ENCODE results near the gene ZMIZ1. TPM values are rescaled to one million over a fixed set of nuclear protein-coding genes. Genes with fewer than 3 reads are reported as not detected.

Gene ZMIZ1
- total and polyA plus RNA-seq, 4 donors = 3.9 to 19.1 (median 9.8) TPM

DNA sequence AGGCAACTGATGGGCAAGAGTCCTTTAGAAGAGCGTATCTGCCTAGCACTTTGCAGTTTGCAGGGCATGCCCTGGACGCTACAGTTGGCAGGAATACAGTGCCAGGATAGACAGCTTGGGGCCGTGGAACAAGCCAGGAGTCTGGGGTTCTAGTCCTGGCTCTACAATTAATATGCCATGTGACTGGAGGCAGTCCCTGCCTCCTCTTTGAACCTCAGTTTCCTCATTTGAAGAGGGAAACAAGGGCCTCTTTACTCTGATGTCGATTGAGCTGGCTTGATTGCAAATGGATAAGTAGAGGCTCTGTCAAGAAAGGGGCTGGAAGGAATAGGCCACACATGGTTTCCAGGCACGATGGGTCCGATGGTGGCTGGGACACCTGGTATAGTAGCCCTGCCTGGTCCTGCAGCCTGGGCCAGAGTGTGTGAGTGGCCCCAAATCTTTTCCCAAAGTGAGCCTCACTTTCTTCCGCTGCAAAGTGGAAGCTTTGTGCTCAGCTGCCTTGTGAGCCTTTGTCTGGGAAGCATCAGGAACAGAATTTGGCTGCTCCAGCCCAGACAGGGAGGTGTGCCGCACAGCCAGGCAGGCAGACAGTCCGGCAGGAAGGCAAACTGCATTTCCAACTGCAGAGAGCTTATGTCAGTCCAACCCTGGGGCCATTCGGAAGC lies 167.1 kb downstream of the ZMIZ1 start:
- no peak overlapping the region for H3K9ac ChIP-seq (ENCODE audit: low read depth in 1 of 2, low read length in 2 of 2)
- no peak for DNase-seq (ENCODE audit: low spot score)
- peaks cover 0 to 7% (median 2%) of the 10 kb centered on the region in 4 donors for H3K36me3 ChIP-seq (ENCODE audit: control insufficient read depth in 4 of 4, insufficient read depth in 3 of 4, low read depth in 1 of 4, low read length in 3 of 4)
- no peak overlapping the region for H3K27ac ChIP-seq (ENCODE audit: low read depth in 1 of 2, low read length in 2 of 2)
- H3K27me3 ChIP-seq (ENCODE audit: control insufficient read depth in 4 of 4, insufficient read depth in 4 of 4, low read length in 3 of 4) = no peaks in the 10 kb centered on the region
- no peaks in the 10 kb centered on the region for H3K4me1 ChIP-seq (ENCODE audit: control insufficient read depth in 4 of 4, insufficient read depth in 4 of 4, low read length in 3 of 4)
- TF ChIP-seq GABPA (IDR thresholded peaks at IDR 0.05 in 1 of 2, conservative IDR thresholded peaks at IDR 0.05 in 1 of 2) (no peak), EGR1 (IDR thresholded peaks at IDR 0.05; ENCODE audit: low read depth in 2 of 2) (no peak), FOXA1 (IDR thresholded peaks at IDR 0.05) (no peak), FOXA2 (IDR thresholded peaks at IDR 0.05) (no peak), RXRA (IDR thresholded peaks at IDR 0.05) (no peak), SP1 (IDR thresholded peaks at IDR 0.05) (no peak), HNF4A (conservative IDR thresholded peaks at IDR 0.05) (no peak), JUND (IDR thresholded peaks at IDR 0.05) (no peak), HNF4G (IDR thresholded peaks at IDR 0.05) (no peak)
- TF ChIP-seq, protein P1, sequence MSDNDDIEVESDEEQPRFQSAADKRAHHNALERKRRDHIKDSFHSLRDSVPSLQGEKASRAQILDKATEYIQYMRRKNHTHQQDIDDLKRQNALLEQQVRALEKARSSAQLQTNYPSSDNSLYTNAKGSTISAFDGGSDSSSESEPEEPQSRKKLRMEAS (IDR thresholded peaks at IDR 0.05) = no peak
- TF ChIP-seq, protein P2, sequence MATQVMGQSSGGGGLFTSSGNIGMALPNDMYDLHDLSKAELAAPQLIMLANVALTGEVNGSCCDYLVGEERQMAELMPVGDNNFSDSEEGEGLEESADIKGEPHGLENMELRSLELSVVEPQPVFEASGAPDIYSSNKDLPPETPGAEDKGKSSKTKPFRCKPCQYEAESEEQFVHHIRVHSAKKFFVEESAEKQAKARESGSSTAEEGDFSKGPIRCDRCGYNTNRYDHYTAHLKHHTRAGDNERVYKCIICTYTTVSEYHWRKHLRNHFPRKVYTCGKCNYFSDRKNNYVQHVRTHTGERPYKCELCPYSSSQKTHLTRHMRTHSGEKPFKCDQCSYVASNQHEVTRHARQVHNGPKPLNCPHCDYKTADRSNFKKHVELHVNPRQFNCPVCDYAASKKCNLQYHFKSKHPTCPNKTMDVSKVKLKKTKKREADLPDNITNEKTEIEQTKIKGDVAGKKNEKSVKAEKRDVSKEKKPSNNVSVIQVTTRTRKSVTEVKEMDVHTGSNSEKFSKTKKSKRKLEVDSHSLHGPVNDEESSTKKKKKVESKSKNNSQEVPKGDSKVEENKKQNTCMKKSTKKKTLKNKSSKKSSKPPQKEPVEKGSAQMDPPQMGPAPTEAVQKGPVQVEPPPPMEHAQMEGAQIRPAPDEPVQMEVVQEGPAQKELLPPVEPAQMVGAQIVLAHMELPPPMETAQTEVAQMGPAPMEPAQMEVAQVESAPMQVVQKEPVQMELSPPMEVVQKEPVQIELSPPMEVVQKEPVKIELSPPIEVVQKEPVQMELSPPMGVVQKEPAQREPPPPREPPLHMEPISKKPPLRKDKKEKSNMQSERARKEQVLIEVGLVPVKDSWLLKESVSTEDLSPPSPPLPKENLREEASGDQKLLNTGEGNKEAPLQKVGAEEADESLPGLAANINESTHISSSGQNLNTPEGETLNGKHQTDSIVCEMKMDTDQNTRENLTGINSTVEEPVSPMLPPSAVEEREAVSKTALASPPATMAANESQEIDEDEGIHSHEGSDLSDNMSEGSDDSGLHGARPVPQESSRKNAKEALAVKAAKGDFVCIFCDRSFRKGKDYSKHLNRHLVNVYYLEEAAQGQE (IDR thresholded peaks at IDR 0.05) = no peak
- TF ChIP-seq, protein P3, sequence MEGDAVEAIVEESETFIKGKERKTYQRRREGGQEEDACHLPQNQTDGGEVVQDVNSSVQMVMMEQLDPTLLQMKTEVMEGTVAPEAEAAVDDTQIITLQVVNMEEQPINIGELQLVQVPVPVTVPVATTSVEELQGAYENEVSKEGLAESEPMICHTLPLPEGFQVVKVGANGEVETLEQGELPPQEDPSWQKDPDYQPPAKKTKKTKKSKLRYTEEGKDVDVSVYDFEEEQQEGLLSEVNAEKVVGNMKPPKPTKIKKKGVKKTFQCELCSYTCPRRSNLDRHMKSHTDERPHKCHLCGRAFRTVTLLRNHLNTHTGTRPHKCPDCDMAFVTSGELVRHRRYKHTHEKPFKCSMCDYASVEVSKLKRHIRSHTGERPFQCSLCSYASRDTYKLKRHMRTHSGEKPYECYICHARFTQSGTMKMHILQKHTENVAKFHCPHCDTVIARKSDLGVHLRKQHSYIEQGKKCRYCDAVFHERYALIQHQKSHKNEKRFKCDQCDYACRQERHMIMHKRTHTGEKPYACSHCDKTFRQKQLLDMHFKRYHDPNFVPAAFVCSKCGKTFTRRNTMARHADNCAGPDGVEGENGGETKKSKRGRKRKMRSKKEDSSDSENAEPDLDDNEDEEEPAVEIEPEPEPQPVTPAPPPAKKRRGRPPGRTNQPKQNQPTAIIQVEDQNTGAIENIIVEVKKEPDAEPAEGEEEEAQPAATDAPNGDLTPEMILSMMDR (IDR thresholded peaks at IDR 0.05; ENCODE audit: low read depth, low read length, missing input control) = no peak
- TF ChIP-seq, protein P4, sequence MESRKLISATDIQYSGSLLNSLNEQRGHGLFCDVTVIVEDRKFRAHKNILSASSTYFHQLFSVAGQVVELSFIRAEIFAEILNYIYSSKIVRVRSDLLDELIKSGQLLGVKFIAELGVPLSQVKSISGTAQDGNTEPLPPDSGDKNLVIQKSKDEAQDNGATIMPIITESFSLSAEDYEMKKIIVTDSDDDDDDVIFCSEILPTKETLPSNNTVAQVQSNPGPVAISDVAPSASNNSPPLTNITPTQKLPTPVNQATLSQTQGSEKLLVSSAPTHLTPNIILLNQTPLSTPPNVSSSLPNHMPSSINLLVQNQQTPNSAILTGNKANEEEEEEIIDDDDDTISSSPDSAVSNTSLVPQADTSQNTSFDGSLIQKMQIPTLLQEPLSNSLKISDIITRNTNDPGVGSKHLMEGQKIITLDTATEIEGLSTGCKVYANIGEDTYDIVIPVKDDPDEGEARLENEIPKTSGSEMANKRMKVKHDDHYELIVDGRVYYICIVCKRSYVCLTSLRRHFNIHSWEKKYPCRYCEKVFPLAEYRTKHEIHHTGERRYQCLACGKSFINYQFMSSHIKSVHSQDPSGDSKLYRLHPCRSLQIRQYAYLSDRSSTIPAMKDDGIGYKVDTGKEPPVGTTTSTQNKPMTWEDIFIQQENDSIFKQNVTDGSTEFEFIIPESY (IDR thresholded peaks at IDR 0.05) = no peak
- TF ChIP-seq, protein P5, sequence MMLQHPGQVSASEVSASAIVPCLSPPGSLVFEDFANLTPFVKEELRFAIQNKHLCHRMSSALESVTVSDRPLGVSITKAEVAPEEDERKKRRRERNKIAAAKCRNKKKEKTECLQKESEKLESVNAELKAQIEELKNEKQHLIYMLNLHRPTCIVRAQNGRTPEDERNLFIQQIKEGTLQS (IDR thresholded peaks at IDR 0.05) = no peak
- 86% methylated on average over 10 of the region's 10 CpGs for WGBS
- no peak overlapping the region for H3K4me3 ChIP-seq (ENCODE audit: low read depth in 1 of 3, low read length in 3 of 3)
- H3K9me3 ChIP-seq (ENCODE audit: control insufficient read depth in 4 of 4, low read length in 3 of 4) = no peaks in the 10 kb centered on the region

DNA sequence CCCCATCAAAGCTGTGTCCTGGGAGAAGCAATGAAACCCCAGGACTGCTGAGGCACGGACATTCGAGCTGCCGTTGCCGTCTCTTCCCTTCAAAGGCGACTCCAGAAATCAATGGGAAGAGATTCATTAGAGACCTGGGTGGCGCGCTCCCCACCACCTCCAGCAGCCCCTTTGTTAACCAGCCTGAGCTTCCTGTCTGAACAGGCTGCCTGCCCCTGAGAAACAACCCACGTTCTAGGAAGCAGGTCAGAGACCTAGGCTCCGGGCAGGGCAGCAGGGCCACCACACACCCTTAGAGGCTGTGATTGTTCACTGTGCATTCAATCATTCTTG lies 167.6 kb downstream of the ZMIZ1 start:
- no peaks in the 10 kb centered on the region for H3K9me3 ChIP-seq (ENCODE audit: control insufficient read depth in 4 of 4, low read length in 3 of 4)
- TF ChIP-seq, protein P2 (IDR thresholded peaks at IDR 0.05) = no peak
- no peak for TF ChIP-seq GABPA (IDR thresholded peaks at IDR 0.05 in 1 of 2, conservative IDR thresholded peaks at IDR 0.05 in 1 of 2)
- TF ChIP-seq FOXA1 (IDR thresholded peaks at IDR 0.05) = no peak
- no peak for TF ChIP-seq EGR1 (IDR thresholded peaks at IDR 0.05; ENCODE audit: low read depth in 2 of 2)
- no peak for TF ChIP-seq JUND (IDR thresholded peaks at IDR 0.05)
- no peak for TF ChIP-seq RXRA (IDR thresholded peaks at IDR 0.05)
- TF ChIP-seq SP1 (IDR thresholded peaks at IDR 0.05) = no peak
- TF ChIP-seq, protein P1 (IDR thresholded peaks at IDR 0.05) = no peak
- DNase-seq (ENCODE audit: low spot score) = no peak
- no peak overlapping the region for H3K27ac ChIP-seq (ENCODE audit: low read depth in 1 of 2, low read length in 2 of 2)
- H3K36me3 ChIP-seq (ENCODE audit: control insufficient read depth in 4 of 4, insufficient read depth in 3 of 4, low read depth in 1 of 4, low read length in 3 of 4) = peaks cover 0 to 5% (median 2%) of the 10 kb centered on the region in 4 donors
- H3K4me3 ChIP-seq (ENCODE audit: low read depth in 1 of 3, low read length in 3 of 3) = no peak overlapping the region
- no peaks in the 10 kb centered on the region for H3K27me3 ChIP-seq (ENCODE audit: control insufficient read depth in 4 of 4, insufficient read depth in 4 of 4, low read length in 3 of 4)
- WGBS = 89% methylated on average over 9 of the region's 9 CpGs
- H3K9ac ChIP-seq (ENCODE audit: low read depth in 1 of 2, low read length in 2 of 2) = no peak overlapping the region
- H3K4me1 ChIP-seq (ENCODE audit: control insufficient read depth in 4 of 4, insufficient read depth in 4 of 4, low read length in 3 of 4) = peaks cover 0 to 2% (median 0%) of the 10 kb centered on the region in 4 donors
